GM21367 (cell line): ENCODE results near the gene CFAP58.

ENCODE experiments used
- ATAC-seq: cut with Tn5 transposase; IDR thresholded peaks from one replicate; pipeline ENCODE4 v1.9.1; 2021; ENCODE audit not compliant: unreplicated experiment

Gene CFAP58

GRCh38 chr10:104333728-104334373 lies 19.8 kb upstream of the CFAP58 start:
- no peak for ATAC-seq

DNA sequence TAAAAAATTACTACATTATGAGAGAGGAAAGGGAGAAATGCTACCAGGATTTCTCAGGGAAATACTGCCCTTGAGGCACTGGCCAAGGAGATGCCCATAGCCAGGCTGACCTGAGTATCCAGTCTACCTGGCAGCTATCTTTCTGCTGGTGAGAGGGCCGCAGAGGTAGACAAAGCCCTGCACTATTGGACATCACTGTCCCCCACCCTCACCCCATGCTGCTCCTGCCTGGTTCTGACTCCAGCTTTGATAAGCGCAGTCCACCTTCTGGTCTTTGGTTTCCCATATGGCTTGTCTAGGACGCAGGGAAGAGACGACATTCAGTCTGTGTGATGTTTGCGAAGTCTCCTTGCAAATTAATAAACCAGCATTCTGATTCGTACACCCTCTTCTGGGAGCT lies 19.1 kb upstream of the CFAP58 start:
- ATAC-seq: no peak

- no peak for ATAC-seq
Measured at GRCh38 chr10:104334965-104335650, 18.5 kb upstream of the CFAP58 start.

- peak; percentile 16 for ATAC-seq
Measured at GRCh38 chr10:104336821-104337467, 16.7 kb upstream of the CFAP58 start.

DNA sequence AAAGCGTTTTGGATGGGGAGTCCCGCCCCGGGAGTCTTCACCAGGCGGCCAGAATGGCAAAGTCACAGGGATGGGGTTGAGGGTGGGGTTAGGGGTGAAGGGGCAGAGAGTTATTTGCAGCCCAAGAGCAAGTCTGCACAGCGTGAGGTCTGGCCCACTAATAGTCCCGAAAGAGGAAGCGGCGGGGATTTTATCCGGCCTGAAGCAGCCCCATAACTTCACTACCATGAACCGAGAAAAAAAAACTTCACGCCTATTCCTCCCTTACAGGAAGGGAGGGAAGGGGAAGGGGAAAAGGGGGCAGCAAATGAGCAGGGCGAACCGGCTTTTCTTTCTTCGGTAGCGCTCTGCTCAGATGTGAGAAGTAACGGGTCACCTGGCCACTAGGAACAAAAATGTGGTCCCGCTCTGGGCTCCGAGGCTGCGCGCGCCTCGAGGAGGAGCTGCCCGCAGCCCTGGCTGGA lies 16.1 kb upstream of the CFAP58 start:
- peak; percentile 40 for ATAC-seq

GRCh38 chr10:104337985-104338735 lies 15.5 kb upstream of the CFAP58 start, which contains the start of gene ITPRIP:
Gene ITPRIP, minus strand, starts transcription at chr10:104338465. Its CDS starts 22,414 bp downstream, at chr10:104316051.
- peak; percentile 42 for ATAC-seq

GRCh38 chr10:104339469-104340110 lies 14.0 kb upstream of the CFAP58 start:
- ATAC-seq: no peak

- no peak for ATAC-seq
Measured at GRCh38 chr10:104340111-104340526, 13.5 kb upstream of the CFAP58 start.

DNA sequence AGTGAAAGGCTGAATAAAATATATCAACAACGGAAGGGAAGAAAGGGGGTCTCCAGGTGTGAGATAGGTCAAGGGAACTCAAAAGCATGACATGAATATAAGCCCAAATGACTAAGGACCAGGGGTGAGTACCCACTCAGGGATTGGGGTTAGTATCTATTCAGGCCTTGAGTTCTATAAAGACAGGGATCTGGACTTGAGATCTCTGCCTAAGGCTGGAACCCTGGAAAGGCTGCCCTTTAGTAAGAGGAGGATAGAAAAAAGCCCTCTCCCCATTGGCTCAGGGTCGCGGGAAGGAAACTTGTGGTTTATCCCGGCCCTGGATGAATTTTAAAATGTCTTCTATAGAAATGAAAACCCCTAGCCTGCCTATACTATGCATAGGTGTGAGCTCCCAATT lies 13.0 kb upstream of the CFAP58 start:
- no peak for ATAC-seq

GRCh38 chr10:104342941-104343411 lies 10.7 kb upstream of the CFAP58 start:
- no peak for ATAC-seq

- no peak for ATAC-seq
Measured at GRCh38 chr10:104344219-104344618, 9.4 kb upstream of the CFAP58 start.

- ATAC-seq: no peak
Measured at GRCh38 chr10:104345515-104345914, 8.1 kb upstream of the CFAP58 start.

DNA sequence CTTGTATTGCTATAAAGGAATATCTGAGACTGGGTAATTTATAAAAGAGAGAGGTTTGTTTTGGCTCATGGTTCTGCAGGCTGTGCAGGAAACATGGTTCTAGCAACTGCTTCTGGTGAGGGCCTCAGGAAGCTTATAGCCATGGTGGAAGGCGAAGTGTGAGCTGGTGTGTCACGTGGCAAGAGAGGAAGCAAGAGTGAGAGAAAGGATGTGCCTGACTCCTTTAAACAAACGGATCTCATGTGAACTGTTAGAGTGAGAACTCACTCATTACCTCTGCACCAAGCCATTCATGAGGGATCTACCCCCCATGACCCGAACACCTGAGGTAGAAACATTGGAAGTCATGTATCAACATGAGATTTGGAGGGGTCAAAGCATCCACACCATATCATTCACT lies 7.7 kb upstream of the CFAP58 start:
- ATAC-seq: no peak

DNA sequence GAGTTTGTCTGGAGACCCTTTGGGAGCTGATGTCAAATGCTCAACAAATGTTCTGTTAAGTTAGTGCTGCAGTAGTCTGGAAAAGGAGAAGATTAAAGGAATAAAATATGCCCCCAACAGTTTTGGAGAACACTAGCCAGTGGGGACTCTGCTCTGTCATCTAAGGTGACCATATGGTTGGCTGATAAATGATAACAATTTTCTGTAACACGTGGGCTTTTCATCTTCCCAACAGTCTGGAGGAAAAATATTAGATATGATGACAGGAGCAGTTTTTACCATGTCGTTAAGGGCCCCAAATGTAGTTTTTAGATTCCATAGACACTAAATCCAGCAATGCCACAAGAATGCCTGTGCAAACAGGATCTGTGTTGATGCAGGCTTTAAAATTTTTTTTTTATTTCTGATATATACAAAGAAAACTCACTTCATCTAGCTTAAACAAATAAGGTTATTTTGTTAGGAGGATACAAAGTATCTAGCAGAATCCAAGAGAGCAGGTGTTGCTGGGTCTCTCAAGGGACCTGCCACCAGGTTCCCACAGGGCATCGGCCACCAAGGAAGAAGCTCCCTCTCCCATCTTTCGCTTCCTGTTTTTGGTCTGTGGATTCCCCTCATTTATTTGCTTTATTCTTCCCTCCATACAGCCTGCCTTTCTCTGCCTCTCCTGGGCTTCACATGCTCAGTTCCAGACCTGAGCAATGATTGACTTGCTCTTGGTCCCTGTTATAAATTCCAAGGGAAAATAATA lies 6.2 kb upstream of the CFAP58 start:
- no peak for ATAC-seq

DNA sequence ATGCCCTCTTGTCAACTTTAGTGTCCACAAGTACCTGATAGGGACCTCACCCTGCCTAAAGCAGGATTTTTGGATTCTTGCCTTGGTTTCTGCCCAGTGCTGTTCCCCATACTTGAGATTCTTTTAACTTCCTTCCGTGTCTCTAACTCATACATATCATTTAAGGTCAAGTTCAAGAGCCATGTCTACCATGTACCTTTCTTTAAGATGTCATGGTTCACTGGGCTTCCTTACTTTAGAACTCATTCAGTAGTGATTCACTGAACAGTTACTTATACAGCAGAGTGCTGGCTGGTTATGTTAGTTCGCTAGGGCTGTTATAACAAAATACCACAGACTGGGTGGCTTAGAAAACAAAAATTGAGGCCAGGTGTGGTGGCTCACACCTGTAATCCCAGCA lies 5.0 kb upstream of the CFAP58 start:
- no peak for ATAC-seq

- peak; percentile 59 for ATAC-seq
Measured at GRCh38 chr10:104349623-104350126, 4.0 kb upstream of the CFAP58 start.

DNA sequence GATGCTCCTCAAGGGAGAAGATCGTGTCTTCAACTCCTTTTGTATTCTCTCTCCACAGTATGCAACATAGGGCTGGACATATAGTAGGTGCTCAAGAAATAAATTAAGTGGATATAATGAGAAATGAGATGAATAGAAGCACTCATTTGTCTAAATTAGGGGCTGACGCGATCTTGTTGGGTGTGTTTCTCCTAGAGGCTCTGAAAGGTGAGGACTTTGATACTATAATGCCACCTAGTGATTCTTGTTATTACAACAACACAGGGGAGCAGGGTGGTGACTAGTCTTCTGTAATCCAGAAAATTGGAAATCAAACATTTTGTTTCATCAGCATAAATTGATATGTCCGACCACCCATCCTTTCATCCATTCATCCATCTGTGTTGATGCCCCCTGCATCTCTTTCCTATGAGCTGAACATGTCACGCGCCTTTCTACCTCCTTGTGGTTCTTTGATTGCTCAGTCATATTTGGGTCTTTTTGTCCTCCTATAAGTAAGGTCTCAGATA lies 3.5 kb upstream of the CFAP58 start:
- peak; percentile 46 for ATAC-seq

DNA sequence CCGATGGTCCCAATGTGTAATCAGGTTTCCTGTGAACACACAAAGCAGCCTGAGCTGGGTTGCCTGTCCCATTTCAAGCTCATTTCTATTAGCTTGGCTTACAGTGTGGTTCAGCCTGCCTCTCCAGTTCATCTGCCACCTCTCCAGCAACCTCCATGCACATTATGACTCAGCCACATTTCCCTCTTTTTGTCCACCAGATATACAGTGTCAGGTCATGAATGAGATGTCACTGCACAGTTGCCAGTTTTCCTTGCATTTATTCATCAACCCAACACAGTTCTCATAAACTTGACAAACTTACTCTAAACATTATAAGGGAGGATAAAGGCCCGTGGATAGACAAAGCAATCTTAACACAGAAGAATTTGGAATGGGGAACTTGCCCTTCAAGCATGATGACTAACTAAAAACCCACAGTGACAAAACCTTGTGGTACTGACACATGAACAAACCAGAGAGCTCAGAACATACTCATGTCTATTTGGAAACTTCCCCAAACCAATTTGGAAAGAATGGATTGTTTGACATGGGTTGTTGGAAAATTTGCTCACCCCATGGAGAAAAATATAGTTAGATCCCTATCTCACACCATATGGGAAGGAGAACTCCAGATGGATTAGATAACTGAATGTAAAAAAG lies 2.5 kb upstream of the CFAP58 start:
- no peak for ATAC-seq

DNA sequence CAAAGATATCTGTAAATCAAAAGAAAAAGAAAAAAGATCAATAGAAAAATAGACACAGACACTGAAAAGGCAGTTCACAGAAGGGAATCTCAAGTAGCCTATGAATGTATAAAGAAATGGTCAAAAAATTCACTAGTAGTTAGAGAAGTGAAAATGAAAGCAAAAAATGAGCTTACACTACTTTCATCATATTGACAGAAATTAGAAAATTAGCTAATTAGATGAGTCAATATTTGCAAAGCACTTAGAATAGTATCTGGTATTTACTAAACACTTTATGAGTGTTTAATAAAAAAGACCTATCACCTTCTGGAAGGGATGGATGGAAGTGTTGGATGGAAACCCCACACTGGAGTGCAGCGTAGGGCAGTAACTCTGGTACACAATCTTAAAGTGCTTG lies 1.7 kb upstream of the CFAP58 start:
- ATAC-seq: no peak
